ENCODE results near the gene ZNF765.
"Not testable (repeated sequence)": the region's sequence is repeated elsewhere in the genome, so short reads cannot be mapped to it uniquely, and the experiment has no call there.

ZNF765 gene

DNA sequence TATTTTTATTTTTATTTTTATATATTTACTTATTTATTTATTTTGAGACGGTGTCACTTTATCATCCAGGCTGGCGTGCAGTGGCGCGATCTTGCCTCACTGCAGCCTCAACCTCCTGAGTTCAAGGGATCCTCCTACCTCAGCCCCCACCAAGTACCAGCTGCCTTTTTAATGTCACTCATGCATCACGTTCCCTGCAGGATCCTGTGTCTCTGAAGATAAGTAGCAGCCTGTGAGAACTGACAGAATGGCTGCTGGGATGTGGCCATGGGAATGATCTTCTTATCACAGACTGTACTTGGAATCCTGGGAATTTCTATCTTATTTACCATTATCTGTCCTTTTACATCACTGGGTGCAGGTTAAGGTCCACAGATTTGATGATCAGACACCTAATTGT, 27.6 kb downstream of the ZNF765 start:
- DNase-seq (ENCODE audit: low read depth), result no peak

DNA sequence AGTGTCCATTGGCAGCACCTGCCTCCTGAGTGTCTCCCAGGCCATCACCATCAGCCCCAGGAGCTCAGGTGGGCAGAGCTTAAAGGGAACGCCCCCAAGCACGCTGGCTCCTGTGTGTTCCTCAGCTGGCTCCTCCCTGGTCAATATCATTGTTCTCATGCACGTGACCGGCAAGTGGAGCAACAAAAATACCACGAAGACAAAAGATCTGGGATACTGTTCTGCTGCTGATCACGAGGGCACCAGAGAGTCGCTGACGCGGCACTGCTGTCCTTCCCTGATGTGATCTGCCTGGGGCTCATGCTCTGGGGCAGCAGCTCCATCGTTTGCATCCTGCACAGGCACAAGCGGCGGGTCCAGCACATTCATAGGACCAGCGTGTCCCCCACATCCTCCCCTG, 28.1 kb downstream of the ZNF765 start:
- DNase-seq (ENCODE audit: low read depth), result not testable (repeated sequence)

DNA sequence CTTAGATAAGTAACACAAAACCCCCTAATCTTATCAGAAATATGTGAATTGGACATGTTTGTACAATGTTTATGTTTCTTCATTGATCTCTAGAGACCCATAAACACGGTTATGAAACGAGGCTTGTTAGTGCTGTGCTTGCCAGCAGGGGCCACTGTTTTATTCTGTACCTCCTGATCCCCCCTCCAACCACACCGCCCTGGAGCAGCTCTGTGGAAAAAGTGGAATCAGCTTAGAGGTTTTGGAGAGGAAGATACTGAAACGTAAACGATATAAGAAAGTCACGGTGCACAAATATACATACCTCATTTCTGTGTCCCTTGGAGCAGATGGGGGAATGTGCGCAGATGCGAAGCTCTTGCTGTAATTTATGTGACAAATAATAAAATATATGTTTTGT, 28.7 kb downstream of the ZNF765 start:
- DNase-seq (ENCODE audit: low read depth), result not testable (repeated sequence)

DNA sequence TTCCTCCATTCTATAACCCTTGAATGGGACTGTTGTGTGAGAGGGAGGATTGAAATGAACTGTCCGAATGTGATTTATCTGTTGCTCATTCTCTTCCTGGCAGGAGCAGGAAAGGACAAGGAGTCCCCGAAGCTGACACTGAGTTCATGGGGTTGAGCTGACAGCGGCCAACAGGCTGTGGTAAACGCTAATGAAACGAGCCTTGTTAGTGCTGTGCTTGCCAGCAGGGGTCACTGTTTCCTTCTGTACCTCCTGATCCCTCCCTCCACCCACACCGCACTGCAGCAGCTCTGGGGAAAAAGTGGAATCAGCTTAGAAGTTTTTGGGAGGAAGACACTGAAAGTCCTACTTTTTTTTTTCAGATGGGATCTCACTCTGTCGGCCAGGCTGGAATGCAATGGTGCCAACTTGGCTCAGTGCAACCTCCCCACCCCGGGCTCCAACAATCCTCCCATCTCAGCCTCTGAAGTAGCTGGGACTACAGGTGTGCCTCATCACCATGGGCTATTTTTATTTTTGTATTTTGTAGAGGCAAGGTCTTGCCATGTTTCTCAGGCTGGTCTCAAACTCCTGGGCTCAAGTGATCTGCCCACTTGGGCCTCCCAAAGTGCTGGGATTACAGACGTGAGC, 30.1 kb downstream of the ZNF765 start:
- DNase-seq (ENCODE audit: low read depth), result peak; percentile 23

DNA sequence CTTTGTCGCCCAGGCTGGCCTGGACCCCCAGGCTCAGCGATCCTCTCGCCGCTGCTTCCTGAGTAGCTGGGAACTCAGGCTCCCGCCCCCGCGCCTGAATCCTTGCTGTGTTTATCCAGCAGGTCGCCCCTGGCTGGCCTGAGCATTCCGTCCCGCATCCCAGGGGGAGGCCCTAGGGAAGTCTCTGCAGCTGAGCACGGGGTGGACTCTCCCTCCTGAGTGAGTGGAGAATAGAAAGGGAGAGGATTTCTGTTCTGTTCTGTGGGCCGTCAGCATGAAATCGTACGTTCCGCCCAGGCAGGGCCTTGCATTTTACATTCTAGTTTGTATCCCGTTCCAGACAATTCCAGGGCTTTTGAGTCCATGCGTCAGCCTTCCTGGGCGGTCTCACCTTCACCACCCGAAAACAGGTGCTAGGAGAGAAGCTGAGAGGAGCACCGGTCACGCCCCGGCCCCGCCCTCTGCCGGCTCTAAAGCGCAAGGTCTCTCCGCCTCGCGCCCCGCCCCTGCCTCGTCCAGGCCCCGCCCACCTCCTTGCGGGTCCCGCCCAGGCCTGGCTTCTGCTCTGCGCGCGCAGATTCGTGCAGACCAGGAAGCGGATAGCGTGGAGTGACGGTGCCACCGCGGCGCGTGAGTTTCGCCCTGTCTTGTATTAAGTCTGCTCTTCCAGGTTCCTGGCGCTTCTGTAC, 36.6 kb downstream of the ZNF765 start, which contains the start of gene ZNF761:
Gene ZNF761, plus strand, starts transcription at position 586 of the 689 bp plus-strand sequence. CDS start 15,285 bp downstream, outside the sequence.
- peak; percentile 98 for DNase-seq (ENCODE audit: low read depth)

DNA sequence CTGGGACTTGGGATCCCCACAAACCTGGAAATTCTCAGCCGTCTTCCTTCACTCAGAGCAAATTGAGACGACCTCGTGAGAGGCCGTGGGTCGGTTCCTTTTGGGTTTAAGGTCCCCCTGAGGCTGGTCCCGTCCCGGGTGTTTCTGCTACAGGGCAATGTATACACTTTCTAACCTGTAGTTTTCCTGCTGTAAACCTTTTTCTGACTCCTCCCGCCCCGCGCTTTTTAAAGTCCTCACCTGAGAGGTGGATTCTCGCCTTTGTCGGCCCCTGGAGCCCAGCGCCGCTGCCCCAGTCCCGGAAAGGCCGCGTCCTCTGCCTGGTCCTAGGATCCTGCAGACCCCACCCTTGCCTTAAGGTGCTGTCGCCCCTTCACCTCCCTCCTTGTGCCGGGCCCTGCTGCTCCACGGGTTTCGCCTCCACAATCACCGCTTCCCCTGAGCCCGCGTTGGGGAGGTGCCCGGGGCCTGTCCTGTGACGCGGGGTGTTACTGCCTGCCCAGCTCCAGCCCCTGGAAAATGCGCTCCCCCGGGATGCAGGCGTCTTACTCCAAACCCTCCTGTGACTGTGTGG, 37.2 kb downstream of the ZNF765 start:
- no peak for DNase-seq (ENCODE audit: low read depth)

DNA sequence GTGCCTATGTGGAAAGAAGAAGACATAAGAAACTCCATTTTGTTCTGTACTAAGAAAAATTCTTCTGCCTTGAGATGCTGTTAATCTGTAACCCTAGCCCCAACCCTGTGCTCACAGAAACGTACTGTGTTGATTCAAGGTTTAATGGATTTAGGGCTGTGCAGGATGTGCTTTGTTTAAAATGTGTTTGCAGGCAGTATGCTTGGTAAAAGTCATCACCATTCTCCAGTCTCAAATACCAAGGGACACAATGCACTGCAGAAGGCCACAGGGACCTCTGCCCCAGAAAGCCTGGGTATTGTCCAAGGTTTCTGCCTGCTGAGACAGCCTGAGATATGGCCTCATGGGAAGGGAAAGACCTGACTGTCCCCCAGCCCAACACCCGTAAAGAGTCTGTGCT, 48.9 kb downstream of the ZNF765 start:
- DNase-seq (ENCODE audit: low read depth), result not testable (repeated sequence)

DNA sequence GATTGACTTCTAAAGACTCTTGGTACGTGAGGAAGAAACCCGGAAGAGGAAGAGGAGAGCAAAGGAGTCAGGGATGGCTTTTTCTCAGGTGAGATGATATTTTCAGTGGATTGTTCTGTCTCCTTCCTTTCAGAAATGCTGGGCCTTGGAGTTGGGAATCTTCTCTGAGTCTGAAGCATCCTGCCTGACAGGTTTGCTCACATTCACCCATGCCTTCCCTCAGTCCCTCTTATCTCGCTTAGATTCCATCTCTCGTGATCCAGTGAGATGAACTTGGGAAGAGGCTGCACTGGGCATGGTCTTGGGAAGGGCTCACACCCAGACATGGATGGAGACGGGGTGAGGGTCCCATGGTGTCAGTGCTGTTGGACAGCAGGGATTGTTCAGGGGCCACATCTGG, 52.2 kb downstream of the ZNF765 start:
- DNase-seq (ENCODE audit: low read depth), result not testable (repeated sequence)

DNA sequence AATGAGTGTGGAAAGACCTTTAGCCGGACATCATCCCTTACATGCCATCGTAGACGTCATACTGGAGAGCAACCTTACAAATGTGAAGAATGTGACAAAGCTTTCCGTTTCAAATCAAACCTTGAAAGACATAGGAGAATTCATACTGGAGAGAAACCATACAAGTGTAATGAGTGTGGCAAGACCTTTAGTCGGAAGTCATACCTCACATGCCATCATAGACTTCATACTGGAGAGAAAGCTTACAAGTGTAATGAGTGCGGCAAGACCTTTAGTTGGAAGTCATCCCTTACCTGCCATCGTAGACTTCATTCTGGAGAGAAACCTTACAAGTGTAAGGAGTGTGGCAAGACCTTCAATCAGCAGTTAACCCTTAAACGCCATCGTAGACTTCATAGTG, 60.9 kb downstream of the ZNF765 start:
- no peak for DNase-seq (ENCODE audit: low read depth)

DNA sequence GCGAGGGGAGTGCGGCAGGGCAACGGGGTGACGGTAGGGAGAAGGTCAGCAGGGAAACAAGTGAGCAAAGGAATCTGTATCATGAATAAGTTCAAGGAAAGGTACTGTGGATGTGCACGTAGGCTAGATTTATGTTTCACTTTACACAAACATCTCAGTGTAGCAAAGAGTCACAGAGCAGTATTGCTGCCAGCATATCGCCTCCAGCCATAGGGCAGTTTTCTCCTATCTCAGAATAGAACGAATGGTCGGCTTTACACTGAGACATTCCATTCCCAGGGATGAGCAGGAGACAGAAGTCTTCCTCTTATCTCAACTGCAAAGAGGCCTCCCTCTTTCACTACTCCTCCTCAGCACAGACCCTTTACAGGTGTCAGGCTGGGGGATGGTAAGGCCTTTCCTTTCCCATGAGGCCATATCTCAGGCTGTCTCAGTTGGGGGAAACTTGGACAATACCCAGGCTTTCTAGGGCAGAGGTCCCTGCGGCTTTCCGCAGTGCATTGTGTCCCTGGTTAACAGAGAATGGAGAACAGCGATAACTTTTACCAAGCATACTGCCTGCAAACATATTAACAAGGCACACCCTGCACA, 65.3 kb downstream of the ZNF765 start:
- DNase-seq (ENCODE audit: low read depth), result not testable (repeated sequence)

DNA sequence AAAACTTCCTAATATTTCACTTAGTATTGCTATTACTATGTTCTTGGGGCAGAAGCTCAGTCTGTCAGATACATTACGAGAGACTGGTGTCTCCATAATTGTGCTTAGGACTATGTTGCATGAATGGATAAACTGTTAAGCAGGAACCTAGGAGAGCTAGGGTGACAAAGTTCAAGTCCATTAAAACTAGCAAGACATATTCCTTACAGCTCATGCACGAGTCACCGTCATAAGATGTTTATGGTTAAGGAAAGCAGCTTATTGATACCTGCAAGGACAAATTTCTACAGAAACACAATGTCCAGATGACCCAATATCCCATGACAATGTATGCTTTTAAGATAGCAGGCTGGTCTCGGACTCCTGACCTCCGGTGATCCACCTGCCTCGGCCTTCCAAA, 66.9 kb downstream of the ZNF765 start:
- no peak for DNase-seq (ENCODE audit: low read depth)

DNA sequence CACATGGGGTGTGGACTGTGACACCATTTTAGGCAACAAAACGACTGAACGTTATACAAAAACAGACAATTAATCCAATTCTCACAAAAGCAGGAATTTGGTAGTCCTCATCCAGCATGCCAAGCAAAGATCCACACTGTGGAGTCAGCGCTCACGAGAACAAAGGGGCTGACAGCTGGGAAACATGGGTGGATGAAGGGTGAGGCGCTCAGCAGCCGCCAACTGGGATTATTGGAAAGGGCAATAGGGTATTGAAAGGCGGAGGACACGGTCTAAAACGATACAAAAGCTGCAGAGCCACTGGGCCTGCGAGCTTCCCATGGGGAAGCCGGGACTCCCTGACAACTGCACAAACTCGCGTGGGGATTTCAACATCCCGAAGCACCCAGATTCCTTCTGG, 67.9 kb downstream of the ZNF765 start:
- no peak for DNase-seq (ENCODE audit: low read depth)

DNA sequence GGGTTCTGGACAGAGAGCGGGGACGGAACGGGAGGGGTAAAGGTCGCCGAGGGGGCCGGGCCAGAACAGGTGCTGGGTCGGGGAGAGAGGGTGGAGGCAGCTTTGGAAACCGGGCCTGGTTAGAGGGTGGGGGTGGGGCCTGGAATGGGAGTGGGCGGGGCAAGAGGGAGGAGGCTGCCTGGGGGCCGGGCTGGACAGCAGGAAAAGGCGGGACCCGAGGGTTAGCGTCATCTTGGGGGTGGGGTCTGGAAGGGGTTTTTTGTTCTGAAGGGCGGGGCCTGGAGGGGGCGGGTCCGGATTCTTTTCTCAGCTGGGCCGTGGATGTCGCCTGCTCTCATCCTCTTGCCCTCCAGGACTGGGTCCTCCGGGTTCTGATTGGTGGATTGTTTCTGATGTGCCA, 68.3 kb downstream of the ZNF765 start:
- no peak for DNase-seq (ENCODE audit: low read depth)

DNA sequence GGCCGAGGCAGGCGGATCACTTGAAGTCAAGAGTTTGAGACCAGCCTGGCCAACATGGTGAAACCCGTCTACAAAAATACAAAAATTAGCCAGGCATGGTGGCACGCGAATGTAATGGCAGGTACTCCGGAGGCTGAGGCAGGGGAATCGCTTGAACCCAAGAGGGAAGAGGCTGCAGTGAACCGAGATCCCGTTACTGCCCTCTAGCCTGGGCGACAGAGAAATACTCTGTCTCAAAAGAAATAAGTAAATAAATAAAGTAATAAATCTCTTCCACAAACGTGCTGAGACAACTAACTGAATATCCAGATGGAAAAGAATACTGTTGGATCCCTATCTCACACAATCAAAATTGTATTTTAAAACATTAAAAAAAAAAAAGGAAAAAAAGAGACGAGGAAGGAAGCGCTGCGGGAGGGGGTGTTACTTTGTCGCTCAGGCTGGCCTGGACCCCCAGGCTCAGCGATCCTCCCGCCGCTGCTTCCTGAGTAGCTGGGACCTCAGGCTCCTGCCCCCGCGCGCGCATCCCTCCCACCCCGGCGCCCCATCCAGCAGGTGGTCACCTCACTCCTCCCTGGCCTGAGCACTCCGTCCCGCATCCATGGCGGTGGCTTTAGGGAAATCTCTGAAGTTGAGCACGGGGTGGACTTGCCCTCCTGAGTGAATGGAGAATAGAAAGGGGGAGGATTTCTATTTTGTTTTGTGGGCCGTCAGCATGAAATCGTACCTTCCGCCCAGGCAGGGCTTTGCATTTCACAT, 72.0 kb downstream of the ZNF765 start:
- no peak for DNase-seq (ENCODE audit: low read depth)

DNA sequence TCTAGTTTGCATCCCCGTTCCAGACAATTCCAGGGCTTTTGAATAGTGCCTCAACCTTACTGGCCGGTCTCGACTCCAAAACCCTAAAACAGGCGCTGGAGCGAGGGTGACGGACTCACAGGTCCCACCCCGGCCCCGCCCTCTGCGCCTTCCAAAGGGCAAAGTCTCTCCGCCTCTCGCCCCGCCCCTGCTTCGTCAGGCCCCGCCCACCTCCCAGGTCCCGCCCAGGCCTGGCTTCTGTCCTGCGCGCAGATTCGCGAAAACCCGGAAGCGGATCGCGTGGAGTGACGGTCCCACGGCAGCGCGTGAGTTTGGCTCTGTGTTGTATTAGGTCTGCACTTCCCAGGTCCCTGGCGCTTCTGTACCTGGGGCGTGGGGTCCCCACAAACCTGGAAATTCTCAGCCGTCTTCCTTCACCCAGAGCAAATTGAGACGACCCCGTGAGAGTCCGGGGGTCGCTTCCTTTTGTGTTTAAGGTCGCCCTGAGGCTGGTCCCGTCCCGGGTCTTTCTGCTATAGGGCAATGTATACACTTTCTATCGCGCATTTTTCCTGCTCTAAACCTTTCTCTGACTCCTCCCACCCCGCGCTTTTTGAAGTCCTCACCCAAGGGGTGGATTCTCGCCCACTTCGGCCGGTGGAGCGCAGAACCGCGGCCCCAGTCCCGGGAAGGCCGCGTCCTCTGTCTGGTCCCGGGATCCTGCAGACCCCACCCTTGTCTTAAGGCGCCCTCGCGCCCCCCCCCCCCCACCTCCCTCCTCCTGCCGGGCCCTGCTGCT, 72.7 kb downstream of the ZNF765 start, which contains the start of gene ZNF813:
Gene ZNF813, plus strand, starts transcription at position 249 of the 778 bp plus-strand sequence. CDS start 16,090 bp downstream, outside the sequence.
- peak; percentile 95 for DNase-seq (ENCODE audit: low read depth)

DNA sequence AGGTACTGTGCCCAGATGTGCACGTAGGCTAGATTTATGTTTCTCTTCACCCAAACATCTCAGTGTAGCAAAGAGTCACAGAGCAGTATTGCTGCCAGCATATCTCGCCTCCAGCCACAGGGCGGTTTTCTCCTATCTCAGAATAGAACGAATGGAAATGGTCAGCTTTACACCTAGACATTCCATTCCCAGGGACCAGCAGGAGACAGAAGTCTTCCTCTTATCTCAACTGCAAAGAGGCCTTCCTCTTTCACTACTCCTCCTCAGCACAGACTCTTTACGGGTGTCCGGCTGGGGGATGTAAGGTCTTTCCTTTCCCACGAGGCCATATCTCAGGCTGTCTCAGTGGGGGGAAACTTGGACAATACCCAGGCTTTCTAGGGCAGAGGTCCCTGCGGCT, 73.7 kb downstream of the ZNF765 start:
- not testable (repeated sequence) for DNase-seq (ENCODE audit: low read depth)

DNA sequence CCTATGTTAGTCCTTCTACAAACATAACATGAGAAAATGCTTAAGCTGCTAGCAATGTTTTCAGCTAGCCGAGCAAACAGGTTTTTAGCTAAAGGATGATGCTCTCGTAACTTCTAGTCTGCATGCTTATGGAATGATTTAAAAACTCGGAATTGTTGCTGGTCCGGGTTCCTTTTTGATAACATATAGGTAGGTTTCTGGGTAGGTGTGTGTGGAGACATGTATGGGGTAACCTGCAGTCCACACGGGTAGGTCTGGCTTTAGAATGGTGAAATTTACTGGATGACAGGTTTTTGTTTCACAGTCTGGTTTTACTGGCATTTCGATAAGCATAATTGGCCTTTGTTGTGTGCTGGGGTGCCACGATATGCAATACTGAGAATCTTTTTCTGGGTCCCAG, 77.0 kb downstream of the ZNF765 start:
- no peak for DNase-seq (ENCODE audit: low read depth)

DNA sequence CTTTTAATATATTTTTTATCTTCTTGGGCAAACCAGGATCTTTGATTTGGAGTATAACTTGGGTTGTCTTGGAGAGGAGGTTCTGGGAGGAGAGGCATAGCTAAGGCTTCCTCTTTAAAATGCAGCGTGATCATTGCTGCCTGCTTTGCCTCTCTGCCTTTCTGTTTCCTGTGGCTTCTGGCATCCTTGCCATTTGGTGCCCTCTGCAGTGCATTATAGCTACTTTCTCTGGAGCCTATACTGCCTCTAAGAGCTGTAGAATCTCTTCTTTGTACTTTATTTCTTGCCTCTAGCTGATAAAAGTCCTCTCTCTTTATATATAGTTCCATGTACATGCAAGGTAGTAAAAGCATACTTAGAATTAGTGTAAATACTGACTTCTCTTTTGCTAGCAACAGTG, 79.9 kb downstream of the ZNF765 start:
- DNase-seq (ENCODE audit: low read depth), result not testable (repeated sequence)

DNA sequence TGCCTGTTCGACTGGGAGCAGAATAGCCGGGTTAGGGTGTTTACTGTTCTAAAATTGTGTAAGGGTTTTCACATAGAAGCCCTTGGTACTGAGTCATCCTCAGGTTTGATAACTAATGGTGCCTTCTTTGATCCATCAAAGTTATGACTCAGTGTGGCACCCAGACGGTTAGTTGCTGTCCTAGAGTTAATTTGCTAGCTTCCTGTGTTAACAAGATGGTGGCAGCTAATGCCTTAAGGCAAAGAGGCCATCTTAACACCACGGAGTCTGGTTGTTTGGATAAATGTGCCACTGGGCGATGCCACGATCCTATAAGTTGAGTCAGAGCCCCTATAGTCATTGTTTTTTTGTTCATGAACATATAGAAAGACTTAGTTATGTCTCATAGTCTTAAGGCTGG, 80.5 kb downstream of the ZNF765 start:
- DNase-seq (ENCODE audit: low read depth), result not testable (repeated sequence)
